NAMALWA (cell line): ENCODE results near the gene TMEM178B.
"Not testable (repeated sequence)": the region's sequence is repeated elsewhere in the genome, so short reads cannot be mapped to it uniquely, and the experiment has no call there.

Source experiments
- DNase-seq: peaks from one replicate; pipeline ENCODE4 v3.0.0-alpha.2; 2015; ENCODE audit warnings: low spot score

TMEM178B gene

DNA sequence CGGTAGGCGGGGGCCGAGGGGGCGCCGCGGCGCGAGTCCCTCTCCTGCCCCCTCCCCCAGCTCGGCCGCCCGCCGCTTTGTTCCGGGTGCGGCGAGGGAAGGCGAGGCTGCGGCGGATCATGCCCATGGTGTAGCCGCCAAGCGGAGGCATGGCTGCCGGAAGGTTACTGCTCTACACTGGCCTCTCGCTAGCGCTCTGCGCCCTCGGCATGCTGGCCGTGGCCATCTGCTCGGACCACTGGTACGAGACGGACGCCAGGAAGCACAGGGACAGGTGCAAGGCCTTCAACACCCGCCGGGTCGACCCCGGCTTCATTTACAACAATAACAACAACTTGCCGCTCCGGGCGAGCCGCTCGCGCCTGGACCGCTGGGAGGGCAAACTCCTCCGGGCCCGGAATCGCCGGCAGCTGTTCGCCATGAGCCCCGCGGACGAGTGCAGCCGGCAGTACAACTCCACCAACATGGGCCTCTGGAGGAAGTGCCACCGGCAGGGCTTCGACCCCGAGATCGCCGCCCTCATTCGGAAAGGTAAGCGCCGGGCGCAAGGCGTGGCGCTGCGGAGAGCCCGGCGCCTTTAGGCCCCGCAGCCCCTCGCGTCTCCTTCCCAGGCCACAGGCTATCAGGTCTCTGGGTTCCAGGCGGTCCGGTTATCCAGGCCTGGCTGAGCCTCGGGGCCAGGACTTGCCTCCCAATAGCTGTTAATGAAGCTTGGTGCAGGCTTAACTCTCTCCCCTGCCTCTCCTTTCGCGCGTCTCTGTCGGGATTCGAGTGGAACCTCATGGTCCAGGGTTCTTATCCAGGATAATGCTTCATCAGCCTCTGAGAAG, 513 bp downstream of the TMEM178B start:
- DNase-seq = no peak

DNA sequence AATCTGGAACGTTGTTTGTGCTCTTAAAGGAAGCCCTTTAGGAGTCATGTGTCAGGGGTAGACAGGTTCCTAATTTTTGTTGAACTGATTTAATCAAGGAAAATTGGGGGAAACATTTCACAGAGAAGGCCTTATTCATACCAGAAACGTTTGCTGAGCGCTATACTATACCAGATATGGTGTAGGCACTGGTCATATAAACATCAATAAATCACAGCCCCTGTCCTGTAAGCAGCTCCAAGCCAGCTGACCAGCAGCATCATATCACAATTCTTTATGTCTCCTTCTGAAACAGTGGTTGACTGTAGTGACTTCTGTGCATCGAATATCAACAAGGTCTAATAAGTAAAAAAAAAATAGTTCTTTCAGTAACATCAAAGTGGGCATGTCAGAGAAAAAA, 1.1 kb downstream of the TMEM178B start:
- no peak for DNase-seq

DNA sequence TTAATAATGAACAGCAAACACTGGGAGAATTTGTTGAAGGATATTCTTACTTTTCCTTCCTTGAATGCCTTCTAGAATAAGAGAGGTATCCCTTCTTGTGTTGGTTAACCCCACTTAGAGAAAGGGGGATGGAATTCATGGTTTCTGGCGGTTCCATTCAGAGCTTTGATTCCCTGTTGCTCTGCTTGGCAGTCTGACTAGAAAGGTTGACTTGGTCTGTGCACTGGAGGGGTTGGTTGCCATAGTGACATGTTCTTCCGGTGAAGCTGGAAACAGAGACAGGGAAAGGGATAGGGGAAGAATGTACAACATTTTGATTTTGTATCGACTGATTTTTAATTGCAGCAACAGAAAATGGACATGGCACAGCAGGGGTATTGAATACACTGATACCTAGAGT, 2.5 kb downstream of the TMEM178B start:
- DNase-seq = no peak

DNA sequence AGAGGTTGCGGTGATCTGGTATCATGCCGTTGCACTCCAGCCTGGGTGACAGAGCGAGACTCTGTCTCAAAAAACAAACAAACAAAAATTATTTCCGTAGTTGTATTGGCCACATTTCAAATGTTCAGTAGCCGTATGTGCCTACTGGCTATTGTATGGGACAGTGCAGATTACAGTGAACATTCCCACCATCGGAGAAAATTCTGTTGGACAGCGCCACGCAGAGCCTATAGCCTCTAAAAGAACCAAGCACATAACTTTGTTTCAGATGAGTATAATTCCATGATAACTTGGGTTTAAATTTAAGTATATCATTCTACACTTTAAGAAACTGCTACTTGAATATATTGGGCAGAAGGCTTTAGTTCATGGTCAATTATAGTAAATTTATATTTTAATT, 5.4 kb downstream of the TMEM178B start:
- DNase-seq = no peak

DNA sequence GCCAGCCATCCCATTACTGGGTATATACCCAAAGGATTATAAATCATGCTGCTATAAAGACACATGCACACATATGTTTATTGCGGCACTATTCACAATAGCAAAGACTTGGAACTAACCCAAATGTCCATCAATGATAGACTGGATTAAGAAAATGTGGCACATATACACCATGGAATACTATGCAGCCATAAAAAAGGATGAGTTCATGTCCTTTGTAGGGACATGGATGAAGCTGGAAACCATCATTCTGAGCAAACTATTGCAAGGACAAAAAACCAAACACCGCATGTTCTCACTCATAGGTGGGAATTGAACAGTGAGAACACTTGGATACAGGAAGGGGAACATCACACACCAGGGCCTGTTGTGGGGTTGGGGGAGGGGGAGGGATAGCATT, 15.6 kb downstream of the TMEM178B start:
- DNase-seq = not testable (repeated sequence)

DNA sequence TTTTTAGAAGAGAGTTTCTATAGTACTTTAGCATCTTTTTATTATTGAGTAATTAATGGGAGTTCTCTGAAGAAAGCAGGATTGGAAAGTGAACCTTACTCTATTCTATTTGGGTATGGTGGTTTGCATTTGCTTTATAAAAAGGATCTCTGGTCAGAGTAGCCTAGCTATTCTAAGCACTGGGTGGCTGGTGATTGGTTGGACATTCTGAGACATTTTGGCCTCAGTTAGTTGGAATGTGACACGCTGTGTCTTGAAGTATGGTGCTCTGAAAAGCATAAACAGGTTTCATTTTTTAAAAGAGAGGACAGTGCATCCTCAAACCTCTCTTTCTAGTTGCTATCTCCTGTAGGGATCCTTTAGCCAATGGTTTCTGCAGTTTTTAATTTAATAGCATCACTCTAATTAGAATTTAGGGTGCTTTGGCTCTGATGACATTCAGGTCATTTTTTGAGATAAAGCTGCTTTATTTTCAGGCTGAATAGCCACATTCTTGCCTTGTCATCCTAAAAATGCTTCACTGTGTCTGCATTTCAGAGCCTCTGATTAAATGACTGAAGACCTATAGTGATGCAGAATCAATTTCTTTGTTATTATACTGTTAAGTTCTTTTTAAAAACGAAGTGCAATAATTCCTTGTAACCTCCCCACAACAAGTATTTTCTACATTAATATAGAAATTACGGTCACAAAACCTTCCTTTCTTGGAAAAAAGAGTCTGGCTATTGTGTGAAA, 20.6 kb downstream of the TMEM178B start:
- DNase-seq = no peak

DNA sequence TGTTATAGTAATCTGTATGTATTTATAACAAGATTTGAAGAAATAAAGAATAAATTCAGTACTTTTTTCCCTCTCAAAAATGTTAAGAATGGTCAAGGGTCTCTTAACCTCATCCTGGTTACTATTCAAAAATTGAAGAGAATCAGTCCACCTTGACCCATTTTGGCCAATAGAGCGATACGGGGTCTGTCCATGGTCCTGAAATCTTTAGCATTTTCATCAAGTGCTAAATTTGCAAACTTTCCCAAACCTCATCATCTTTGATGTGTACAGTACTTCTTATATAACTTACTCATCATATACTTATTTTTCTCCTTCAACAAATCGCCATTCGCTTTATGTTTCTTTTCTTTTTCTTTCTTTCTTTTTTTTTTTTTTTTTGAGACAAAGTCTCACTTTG, 23.6 kb downstream of the TMEM178B start:
- peak; percentile 42 for DNase-seq

DNA sequence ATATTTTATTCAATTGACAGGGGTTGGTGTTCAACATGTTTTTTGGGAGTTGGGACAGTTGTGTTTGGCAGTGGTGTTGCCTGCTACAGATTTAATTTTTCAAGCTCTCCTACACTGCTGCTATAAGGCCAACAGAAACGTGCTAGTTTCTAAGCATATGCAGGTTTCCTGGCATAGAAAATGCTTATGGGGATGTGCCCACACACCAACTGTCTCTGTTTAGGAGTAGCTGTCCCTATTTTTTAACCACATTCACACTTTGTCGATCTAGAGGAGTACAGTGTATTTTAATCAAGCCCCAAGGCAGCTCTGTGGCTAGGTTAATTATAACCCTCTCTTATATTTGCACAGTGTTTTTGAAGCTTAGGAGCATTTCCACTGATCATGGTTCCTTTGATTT, 28.6 kb downstream of the TMEM178B start:
- no peak for DNase-seq

DNA sequence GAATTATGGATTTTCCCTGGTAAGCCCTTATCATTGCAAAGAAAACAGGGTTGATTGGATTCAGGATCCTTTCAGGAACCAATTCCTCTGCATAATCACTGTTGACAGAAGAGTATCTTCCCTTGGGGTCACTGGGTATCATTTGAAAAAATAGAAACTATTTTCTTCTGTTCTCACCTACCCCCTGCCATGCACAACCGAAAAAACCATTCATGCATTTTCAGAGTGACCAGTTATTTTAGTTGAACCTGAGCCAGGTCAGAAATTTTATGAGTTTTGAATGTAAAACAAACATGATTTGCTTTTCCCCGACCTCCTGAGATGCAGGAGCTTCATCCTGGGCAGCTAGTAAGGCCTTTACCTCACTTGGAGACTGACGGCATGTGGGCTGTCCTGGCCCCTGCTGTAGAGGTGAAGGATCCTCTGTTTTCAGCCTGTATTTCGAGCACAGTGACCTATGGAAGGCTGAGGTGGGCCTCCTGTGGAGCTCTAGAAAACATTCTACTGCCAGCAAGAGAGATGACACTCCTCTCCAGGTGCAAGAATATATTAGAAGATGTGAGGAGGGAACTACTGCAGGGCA, 30.1 kb downstream of the TMEM178B start:
- no peak for DNase-seq

DNA sequence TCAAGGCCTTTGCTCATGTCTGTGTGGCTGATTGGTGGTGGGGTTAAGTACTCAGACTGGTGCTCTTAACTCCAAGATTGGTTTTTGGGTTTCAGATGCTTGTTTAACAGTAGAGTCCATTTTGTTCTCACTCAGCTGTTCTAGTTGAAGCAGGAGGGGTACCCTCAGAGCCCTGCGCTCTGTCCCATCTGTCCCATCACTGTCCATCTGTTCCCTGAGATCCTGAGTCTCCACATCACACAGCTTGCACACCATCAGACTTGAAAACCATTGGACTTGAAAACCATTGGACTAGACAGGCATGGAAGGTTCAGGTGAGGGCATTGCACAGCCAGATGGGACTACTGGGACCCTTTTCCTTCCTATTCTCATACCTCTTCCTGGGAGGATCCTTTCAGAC, 39.3 kb downstream of the TMEM178B start:
- DNase-seq = no peak

DNA sequence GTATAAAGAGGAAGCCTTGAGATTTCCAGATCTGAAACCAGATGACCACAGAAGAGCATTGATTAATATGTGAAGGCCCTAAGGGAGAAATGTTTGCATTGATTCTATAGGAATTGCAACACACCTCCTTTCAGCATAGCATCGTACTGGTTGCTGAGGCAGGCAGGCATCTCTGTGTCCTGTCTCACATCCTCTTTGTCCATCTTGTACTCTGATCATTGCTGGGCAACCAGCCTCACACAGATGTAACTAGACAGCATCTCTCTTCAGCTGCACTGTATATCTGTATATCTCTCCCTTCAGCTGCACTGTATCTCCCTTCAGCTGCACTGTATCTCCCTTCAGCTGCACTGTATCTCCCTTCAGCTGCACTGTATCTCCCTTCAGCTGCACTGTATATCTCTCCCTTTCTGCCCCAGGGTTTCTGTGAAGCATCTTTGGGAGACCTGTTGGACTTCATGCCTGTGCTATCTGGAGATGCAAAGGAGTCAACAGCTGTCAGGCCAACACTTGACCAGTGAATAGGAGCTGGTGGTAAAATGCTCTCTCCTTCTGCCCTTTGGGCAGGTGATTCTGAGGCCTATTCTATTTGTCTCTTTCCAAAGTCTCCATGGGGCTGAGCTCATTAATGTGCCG, 40.3 kb downstream of the TMEM178B start:
- DNase-seq = no peak

DNA sequence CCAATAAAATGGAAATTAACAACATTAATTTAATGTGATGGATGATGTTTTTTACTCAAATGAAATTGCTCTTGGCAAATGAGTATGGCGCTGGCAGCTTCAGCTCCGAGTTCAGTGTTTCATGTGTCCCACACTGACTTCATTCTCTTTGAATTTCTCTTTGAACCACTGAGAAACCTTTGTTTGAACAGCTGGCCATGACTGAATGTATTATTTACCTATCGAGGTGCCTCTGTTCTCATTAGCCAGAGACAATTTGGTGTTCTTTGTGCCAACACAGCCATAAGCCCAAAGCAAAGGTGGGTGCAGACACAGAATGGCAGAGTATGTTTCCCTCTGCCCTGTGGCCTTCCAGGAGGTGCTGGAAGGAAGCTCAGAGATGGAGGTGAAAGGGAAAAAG, 42.1 kb downstream of the TMEM178B start:
- no peak for DNase-seq

DNA sequence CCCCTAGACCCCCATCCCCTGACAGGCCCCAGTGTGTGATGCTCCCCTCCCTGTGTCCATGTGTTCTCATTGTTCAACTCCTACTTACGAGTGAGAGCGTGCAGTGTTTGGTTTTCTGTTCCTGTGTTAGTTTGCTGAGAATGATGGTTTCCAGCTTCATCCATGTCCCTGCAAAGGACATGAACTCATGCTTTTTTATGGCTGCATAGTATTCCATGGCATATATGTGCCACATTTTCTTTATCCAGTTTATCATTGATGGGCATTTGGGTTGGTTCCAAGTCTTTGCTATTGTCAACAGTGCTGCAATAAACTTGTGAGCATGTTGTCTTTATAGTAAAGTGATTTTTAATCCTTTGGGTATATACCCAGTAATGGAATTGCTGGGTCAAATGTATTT, 42.8 kb downstream of the TMEM178B start:
- DNase-seq = not testable (repeated sequence)

DNA sequence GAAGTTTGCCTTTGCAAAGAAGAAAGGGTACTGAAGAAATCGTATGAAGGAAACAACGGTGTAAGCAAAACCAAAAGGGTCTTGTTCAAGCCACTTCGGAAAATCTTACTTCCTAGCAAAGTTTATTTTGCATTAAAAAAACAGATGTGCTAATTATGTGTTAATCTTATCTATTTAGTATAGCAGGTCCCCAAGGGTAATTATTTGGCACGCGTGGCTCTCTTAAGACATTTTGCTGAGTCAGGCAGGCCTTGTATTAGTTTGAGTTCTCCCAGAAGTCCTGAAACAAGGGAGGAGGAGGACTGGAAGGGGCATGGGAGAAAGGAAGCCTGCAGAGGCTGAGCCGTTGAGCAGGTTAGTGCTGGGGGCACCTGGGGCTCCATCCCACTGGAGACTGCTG, 44.9 kb downstream of the TMEM178B start:
- DNase-seq = no peak

DNA sequence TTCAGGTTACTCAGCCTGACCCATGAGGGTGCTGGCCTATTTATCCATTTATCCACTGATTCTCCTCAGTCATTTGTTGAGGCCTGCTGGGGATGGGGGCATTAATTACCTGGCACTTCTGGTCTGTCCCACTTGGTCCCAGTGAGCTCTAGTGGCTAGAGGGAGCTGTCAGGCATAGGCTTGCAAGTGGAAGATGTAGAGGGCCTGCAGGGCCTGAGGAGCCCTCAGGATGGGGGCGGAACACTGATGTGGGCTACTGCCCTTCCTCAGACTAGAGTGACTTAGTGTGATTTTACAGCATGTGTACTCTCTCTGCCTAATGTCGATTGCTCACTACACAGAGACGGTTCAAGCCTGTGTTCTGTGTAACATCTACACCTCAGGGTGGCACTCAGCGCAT, 45.3 kb downstream of the TMEM178B start:
- no peak for DNase-seq

DNA sequence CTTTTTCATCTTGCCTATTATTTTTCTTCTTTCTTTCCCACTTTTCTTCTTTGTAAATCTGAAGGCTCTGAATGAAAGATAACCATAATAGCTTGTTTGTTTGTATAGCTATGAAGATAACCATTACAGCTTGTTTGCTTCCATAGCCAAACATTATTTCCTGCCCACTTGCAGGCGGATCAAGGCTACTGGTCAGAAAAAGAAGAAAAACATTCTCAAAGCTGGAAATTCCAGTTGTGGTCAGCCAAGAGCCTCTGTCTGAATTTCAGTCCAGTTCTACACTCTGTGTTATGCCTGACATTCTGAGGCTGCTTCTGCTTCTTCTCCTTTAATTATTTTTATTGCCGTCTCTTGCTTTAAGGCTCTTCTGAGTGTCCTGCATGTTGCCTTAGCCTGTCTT, 48.9 kb downstream of the TMEM178B start:
- no peak for DNase-seq

DNA sequence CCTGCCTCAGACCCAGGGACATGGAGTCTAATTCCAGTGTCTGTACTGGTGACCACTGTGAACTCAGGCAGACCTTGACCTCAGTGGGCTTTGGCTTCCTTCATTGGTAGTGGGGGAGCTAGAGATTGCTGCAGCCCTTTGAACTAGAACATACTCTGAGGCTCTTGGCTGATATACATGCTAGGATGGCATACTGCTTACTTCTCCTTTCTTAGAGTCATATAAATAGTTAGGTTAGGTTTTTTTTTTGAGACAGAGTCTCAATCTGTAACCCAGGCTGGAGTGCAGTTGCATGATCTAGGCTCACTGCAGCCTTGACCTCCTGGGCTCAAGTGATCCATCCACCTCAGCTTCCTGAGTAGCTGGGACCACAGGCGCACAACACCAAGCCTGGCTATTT, 49.7 kb downstream of the TMEM178B start:
- DNase-seq = no peak

DNA sequence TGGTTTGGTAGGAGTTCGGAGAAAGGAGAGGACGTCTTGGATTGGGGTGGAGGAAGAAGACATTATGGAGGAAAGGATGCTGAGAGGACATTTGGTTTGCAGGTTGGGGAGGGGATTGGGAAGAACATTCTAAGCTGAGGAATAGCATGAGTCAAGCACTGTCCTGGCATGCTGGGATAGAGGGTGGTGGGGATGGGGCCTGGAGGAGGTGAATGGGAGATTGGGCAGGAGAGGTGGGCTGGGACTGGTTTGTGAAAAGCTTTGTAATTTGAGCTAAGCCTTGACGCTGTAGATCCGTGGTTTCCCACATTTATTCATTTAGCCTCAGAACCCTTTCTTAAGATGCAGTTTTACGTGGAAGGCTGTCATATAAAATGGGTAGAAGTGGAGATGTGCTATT, 52.2 kb downstream of the TMEM178B start:
- DNase-seq = no peak

DNA sequence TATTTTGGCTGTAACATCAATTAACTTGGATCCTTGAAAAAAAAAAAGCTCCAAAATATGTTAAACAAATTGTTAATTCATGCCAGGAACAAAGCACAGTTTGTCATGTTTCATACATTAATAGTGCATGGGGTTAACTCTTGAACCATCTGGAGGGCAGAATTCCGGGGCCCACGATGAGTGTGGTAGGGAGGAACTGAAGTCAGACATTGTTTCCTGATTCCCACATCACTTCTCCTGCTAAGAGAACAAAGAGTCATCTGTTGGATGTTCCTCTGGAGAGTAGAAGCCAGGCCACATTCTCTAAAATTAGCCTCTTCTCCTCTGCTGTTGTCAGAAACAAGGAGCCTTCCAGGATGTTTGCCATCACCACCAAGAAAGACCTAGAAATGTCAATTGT, 54.6 kb downstream of the TMEM178B start:
- no peak for DNase-seq

DNA sequence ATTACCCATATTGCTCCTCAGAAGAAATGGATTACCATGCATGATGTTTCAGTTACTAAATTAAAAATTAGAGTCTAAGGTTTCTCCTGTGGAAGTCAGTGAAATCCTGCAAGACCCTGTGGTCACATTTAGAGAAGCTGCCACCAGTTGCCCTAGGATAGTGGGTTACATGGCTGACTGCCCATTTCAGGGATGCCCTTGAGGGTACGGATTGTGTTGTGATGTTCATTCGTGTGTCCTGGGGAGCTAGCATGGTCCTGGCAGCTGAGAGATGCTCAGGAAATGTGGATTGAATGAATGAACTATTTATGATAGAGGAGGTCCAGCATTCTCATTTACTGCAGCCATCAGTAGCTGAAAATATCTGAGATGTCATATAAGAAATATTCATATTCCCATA, 55.1 kb downstream of the TMEM178B start:
- DNase-seq = no peak

DNA sequence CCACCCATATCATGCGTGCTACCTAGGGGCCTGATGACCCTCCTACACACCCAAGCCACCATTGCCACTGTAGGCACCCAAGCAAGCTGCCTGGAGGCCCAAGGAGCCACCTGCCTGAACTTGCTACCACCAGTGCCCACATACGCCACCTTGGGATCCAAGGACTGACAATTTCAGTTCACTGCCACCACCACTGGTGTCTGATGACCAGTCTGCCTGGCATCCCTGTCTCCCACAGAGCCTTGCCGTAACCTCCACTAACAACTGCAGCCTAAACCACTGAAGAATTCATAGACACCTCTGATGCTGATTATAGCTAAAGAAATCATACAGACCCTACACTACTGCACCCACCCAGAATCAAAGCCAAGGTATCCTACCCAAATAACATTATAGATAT, 58.8 kb downstream of the TMEM178B start:
- DNase-seq = no peak

DNA sequence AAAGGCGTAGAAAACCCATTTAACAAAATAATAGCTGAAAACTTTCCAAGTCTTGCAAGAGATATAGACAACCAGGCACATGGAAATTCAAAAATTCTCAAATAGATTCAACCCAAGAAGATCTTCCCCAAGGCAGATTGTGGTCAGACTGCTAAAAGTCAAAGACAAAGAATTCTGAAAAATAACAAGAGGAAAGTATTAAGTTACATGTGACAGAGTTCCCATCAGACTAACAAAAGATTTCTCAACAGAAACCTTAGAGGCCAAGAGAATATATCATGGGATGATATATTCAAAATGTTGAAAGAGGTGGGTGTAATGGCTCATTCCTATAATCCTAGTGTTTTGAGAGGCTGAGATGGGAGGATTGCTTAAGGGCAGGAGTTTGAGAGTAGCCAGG, 59.8 kb downstream of the TMEM178B start:
- no peak for DNase-seq

DNA sequence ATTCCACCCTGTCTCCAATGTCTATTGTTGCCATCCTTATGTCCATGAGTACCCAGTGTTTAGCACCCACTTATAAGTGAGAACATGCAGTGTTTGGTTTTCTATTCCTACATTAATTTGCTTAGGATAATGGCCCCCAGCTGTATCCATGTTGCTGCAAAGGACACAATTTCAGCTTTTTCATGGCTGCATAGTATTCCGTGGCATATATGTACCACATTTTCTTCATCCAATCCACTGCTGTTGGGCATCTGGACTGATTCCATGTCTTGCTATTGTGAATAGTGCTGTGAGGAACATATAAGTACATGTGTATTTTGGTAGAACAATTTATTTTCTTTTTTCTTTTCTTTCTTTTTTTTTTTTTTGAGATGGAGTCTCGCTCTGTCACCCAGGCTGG, 68.2 kb downstream of the TMEM178B start:
- no peak for DNase-seq
